SK-N-SH (cell line): Measurements from ENCODE around the gene ZNF236. TPM values are rescaled to one million over a fixed set of nuclear protein-coding genes. Genes with fewer than 3 reads are reported as not detected.

ENCODE experiments used
- CTCF ChIA-PET: fragments of 300-600, 350-600 bp; formaldehyde crosslinking; extraction: SDS; loops from one replicate; lab custom pipeline; 2021; lab: Yijun Ruan, JAX
- POLR2A ChIA-PET: fragments of 350-600 bp; sonication (Branson Sonifier 250); formaldehyde crosslinking; extraction: SDS; loops from one replicate; lab custom pipeline; 2020; ENCODE audit warnings: antibody characterized with exemption, inconsistent platforms; lab: Yijun Ruan, JAX
- DNase-seq: peaks from one replicate; pipeline ENCODE4 v3.0.0; 2012
- H2AFZ ChIP-seq: fragments of 200-600 bp; sonication (generic); 2 replicates; pipeline ENCODE4 v1.8.1; 2016; ENCODE audit warnings: antibody characterized with exemption, mild to moderate bottlenecking, low read depth
- H3F3A ChIP-seq: fragments of 200-600 bp; sonication (generic); replicated peaks from 2 replicates; pipeline ENCODE3; 2016; ENCODE audit warnings: antibody characterized with exemption, mild to moderate bottlenecking; ENCODE audit not compliant: insufficient read depth
- H3K27ac ChIP-seq, 2 experiments: fragments of 200-500 bp in 1 of 2; fragments of 200-600 bp in 1 of 2; sonication (Bioruptor generic) in 1 of 2; sonication (generic), shearing (Covaris generic) in 1 of 2; 2 replicates each; pipeline versions ENCODE4 v1.5.1 to v1.6.1; 2014 to 2016; ENCODE audit warnings: low read depth in 2 of 2, inconsistent platforms in 1 of 2, low read length in 1 of 2, mild to moderate bottlenecking in 1 of 2, mixed read lengths in 1 of 2
- H3K27me3 ChIP-seq: fragments of 200-600 bp; sonication (generic), shearing (Covaris generic); 2 replicates; pipeline ENCODE4 v1.6.1; 2016; ENCODE audit warnings: mixed run types; ENCODE audit not compliant: insufficient read depth
- H3K36me3 ChIP-seq, 2 experiments: fragments of 200-500 bp in 1 of 2; fragments of 200-600 bp in 1 of 2; sonication (Bioruptor generic) in 1 of 2; sonication (generic) in 1 of 2; replicated peaks in 1 of 2; 2 replicates each; pipeline versions ENCODE3 to v1.5.1; 2014 to 2016; ENCODE audit warnings: low read length in 1 of 2, mild to moderate bottlenecking in 1 of 2; ENCODE audit not compliant: insufficient read depth in 2 of 2, control insufficient read depth in 1 of 2
- H3K4me1 ChIP-seq, 2 experiments: fragments of 200-500 bp in 1 of 2; fragments of 200-600 bp in 1 of 2; sonication (Bioruptor generic) in 1 of 2; sonication (generic), shearing (Covaris generic) in 1 of 2; 2 replicates each; pipeline versions ENCODE4 v1.5.1 to v1.6.1; 2014 to 2016; ENCODE audit warnings: low read depth in 1 of 2, low read length in 1 of 2, mixed run types in 1 of 2; ENCODE audit not compliant: insufficient read depth in 2 of 2, control insufficient read depth in 1 of 2
- H3K4me2 ChIP-seq: fragments of 200-600 bp; sonication (generic), shearing (Covaris generic); 2 replicates; pipeline ENCODE4 v1.6.1; 2017; ENCODE audit warnings: mixed run types
- H3K4me3 ChIP-seq, 2 experiments: fragments of 200-500 bp in 1 of 2; fragments of 200-600 bp in 1 of 2; sonication (Bioruptor generic) in 1 of 2; sonication (generic), shearing (Covaris generic) in 1 of 2; 2 replicates each; pipeline versions ENCODE4 v1.5.1 to v1.8.1; 2014 to 2016; ENCODE audit warnings: low read depth in 2 of 2, inconsistent platforms in 1 of 2, low read length in 1 of 2, mild to moderate bottlenecking in 1 of 2, mixed read lengths in 1 of 2, moderate library complexity in 1 of 2
- H3K79me2 ChIP-seq: fragments of 200-600 bp; sonication (generic); 2 replicates; pipeline ENCODE4 v1.8.1; 2017; ENCODE audit warnings: mild to moderate bottlenecking; ENCODE audit not compliant: insufficient read depth
- H3K9ac ChIP-seq: fragments of 200-600 bp; sonication (generic); 2 replicates; pipeline ENCODE4 v1.6.1; 2017; ENCODE audit warnings: mixed run types
- H3K9me2 ChIP-seq: fragments of 200-600 bp; sonication (generic); 2 replicates; pipeline ENCODE4 v1.6.1; 2017; ENCODE audit warnings: mixed run types
- H3K9me3 ChIP-seq: fragments of 200-600 bp; sonication (generic); 2 replicates; pipeline ENCODE4 v1.6.1; 2017; ENCODE audit warnings: mixed run types, mild to moderate bottlenecking, moderate library complexity
- H4K20me1 ChIP-seq: fragments of 200-600 bp; sonication (generic); 2 replicates; pipeline ENCODE4 v1.6.1; 2017; ENCODE audit warnings: mild to moderate bottlenecking, mixed run types; ENCODE audit not compliant: insufficient read depth
- CHD2 ChIP-seq: fragments of 150-350 bp; IDR thresholded peaks from 2 replicates; pipeline ENCODE4 v1.6.1; 2018; ENCODE audit warnings: low read length; ENCODE audit not compliant: partially characterized antibody
- EP300 ChIP-seq, 2 experiments: IDR thresholded peaks; 2 replicates each; pipeline versions ENCODE4 v1.4.0 to v1.6.1; 2012; ENCODE audit warnings: borderline replicate concordance in 1 of 2, low read depth in 1 of 2, low read length in 1 of 2
- EZH2phosphoT487 ChIP-seq: fragments of 200-600 bp; sonication (generic); IDR thresholded peaks from 2 replicates; pipeline ENCODE4 v1.6.1; 2017; ENCODE audit warnings: low read depth, mixed run types, mild to moderate bottlenecking, antibody characterized with exemption, moderate library complexity, borderline replicate concordance
- FOSL2 ChIP-seq: IDR thresholded peaks from 2 replicates; pipeline ENCODE4 v1.4.0; 2012; ENCODE audit warnings: low read depth, mild to moderate bottlenecking, moderate library complexity, borderline replicate concordance
- JUND ChIP-seq: IDR thresholded peaks from 2 replicates; pipeline ENCODE4 v1.4.0; 2012
- MEF2A ChIP-seq: IDR thresholded peaks from 2 replicates; pipeline ENCODE4 v1.4.0; 2012; ENCODE audit warnings: low read depth, borderline replicate concordance
- NRF1 ChIP-seq: IDR thresholded peaks from 2 replicates; pipeline ENCODE4 v1.6.1; 2012; ENCODE audit warnings: low read depth, mild to moderate bottlenecking, low read length
- POLR2AphosphoS5 ChIP-seq: IDR thresholded peaks from 2 replicates; pipeline ENCODE4 v1.6.1; 2012; ENCODE audit warnings: low read depth, low read length
- SMC3 ChIP-seq: IDR thresholded peaks from 2 replicates; pipeline ENCODE4 v1.6.1; 2012; ENCODE audit warnings: low read depth, low read length, improper control_type of control experiment
- YY1 ChIP-seq: IDR thresholded peaks from 2 replicates; pipeline ENCODE4 v1.4.0; 2012; ENCODE audit warnings: low read depth, mild to moderate bottlenecking
- WGBS: methylation state at CpG from one replicate; pipeline ENCODE4 v1.1.6; 2017; ENCODE audit warnings: low lambda C conversion rate; 5-methylcytosine and 5-hydroxymethylcytosine counted together
- polyA plus RNA-seq, 3 experiments: library from polyadenylated mRNA; depleted of rRNA; stranded (reverse); fragments of >200 nt; gene quantifications; 2 replicates each; pipeline ENCODE4 v1.2.3, GENCODE V29; 2012
- TF ChIP-seq, protein P1 (sequence below): IDR thresholded peaks from 2 replicates; pipeline ENCODE4 v1.4.0; 2012; ENCODE audit warnings: low read depth
- TF ChIP-seq, protein P2 (sequence below): IDR thresholded peaks from 2 replicates; pipeline ENCODE4 v1.4.0; 2012; ENCODE audit warnings: low read depth, borderline replicate concordance
- TF ChIP-seq, protein P3 (sequence below): fragments of 200-600 bp; sonication (generic); IDR thresholded peaks from 2 replicates; pipeline ENCODE4 v1.6.1; 2017; ENCODE audit warnings: antibody characterized with exemption, mild to moderate bottlenecking, moderate library complexity
- TF ChIP-seq, protein P4 (sequence below): IDR thresholded peaks from 2 replicates; pipeline ENCODE4 v1.6.1; 2012; ENCODE audit warnings: mild to moderate bottlenecking, low read depth, low read length, moderate library complexity
- TF ChIP-seq, protein P5 (sequence below): IDR thresholded peaks from 2 replicates; pipeline ENCODE4 v1.4.0; 2012; ENCODE audit warnings: low read depth, borderline replicate concordance

ZNF236 gene
- polyA plus RNA-seq, 1 of the 3 experiments (the other 2 are of a cell fraction): 4.2 TPM

DNA sequence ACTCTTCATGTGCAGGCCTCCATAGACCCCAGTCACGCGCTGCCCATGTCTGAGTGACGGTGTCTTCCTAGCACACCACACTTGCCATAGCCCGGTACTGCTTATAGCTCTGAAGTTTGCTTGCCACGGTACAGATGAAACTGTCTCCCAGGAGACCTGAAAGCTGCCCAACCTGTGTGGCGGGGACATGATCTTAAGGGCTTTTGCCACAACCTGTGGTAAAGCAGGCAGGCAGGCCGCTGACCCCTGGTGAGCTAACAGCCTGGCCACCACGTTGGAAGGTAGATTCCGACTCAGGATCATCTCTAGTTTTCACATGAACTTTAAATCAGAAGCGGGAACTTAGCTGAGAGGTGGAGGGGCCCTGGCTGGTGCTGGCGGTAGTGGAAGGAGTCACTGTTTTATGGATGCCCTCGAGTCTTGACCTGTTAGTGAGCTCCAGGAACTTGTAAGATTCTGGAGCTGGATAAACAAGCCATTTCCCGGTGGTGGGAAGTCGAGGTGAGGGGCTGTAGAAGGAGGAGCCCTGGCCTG is 153.3 kb downstream of the ZNF236 start:
- Histone ChIP-seq H3K79me2 (no peaks in the 10 kb centered on the region), H2AFZ (no peak overlapping the region), H3K9ac (no peak overlapping the region), H3K27ac (no peak overlapping the region), H4K20me1 (no peaks in the 10 kb centered on the region), H3K27me3 (no peaks in the 10 kb centered on the region), H3K9me2 (no peaks in the 10 kb centered on the region), H3K4me3 (no peak overlapping the region), H3K4me2 (no peak overlapping the region), H3F3A (no peaks in the 10 kb centered on the region), H3K36me3 (no peaks in the 10 kb centered on the region), H3K9me3 (no peaks in the 10 kb centered on the region)
- ChIA-PET CTCF (interaction anchor here (0.7 to 2.7 kb wide), 7 partner anchors 8 to 173 kb away, joined by 4 to 18 read pairs (median 4); no protein-coding TSS in a partner anchor), POLR2A (no interaction called here)
- 92% methylated on average over 14 of the region's 14 CpGs for WGBS
- no peak for DNase-seq
- TF ChIP-seq, protein P1, sequence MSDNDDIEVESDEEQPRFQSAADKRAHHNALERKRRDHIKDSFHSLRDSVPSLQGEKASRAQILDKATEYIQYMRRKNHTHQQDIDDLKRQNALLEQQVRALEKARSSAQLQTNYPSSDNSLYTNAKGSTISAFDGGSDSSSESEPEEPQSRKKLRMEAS: no peak
- TF ChIP-seq, protein P2, sequence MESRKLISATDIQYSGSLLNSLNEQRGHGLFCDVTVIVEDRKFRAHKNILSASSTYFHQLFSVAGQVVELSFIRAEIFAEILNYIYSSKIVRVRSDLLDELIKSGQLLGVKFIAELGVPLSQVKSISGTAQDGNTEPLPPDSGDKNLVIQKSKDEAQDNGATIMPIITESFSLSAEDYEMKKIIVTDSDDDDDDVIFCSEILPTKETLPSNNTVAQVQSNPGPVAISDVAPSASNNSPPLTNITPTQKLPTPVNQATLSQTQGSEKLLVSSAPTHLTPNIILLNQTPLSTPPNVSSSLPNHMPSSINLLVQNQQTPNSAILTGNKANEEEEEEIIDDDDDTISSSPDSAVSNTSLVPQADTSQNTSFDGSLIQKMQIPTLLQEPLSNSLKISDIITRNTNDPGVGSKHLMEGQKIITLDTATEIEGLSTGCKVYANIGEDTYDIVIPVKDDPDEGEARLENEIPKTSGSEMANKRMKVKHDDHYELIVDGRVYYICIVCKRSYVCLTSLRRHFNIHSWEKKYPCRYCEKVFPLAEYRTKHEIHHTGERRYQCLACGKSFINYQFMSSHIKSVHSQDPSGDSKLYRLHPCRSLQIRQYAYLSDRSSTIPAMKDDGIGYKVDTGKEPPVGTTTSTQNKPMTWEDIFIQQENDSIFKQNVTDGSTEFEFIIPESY: no peak
- TF ChIP-seq, protein P3, sequence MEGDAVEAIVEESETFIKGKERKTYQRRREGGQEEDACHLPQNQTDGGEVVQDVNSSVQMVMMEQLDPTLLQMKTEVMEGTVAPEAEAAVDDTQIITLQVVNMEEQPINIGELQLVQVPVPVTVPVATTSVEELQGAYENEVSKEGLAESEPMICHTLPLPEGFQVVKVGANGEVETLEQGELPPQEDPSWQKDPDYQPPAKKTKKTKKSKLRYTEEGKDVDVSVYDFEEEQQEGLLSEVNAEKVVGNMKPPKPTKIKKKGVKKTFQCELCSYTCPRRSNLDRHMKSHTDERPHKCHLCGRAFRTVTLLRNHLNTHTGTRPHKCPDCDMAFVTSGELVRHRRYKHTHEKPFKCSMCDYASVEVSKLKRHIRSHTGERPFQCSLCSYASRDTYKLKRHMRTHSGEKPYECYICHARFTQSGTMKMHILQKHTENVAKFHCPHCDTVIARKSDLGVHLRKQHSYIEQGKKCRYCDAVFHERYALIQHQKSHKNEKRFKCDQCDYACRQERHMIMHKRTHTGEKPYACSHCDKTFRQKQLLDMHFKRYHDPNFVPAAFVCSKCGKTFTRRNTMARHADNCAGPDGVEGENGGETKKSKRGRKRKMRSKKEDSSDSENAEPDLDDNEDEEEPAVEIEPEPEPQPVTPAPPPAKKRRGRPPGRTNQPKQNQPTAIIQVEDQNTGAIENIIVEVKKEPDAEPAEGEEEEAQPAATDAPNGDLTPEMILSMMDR: no peak
- no peak for TF ChIP-seq FOSL2
- no peak for TF ChIP-seq SMC3
- TF ChIP-seq YY1: no peak
- TF ChIP-seq JUND: no peak
- TF ChIP-seq EZH2phosphoT487: no peak
- TF ChIP-seq NRF1: no peak
- TF ChIP-seq, all 33 proteins: peak for 0
- peaks cover 0 to 19% of the 10 kb centered on the region in 2 experiments; a peak in 1 of 4 replicates for H3K4me1 ChIP-seq

DNA sequence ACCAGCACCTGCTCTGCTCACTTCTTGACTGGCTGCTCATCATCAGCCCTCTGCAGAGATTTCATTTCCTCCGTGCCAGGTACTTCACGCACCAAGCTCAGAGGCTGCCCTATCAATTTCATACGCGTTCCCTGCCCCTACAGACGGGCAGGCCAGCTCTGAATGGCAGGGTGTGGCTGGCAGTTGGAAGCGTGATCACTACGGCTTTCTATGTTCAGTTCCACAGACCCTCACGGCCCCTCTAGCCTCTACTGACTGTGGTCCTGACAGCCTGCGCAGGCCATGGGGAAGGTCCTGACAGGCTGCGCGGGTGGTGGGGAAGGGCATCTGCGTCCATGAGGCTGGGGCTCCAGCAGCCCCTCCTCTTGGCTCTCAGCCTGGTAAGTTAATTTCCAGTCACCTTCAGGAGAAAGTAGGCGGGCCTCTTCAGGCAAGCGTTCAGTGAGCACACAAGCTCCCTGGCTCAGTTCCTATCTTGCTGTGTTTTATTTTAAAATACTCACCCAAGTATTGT is 154.8 kb downstream of the ZNF236 start:
- Histone ChIP-seq H3K27me3 (no peaks in the 10 kb centered on the region), H3K9me3 (no peaks in the 10 kb centered on the region), H3F3A (no peaks in the 10 kb centered on the region), H3K36me3 (no peaks in the 10 kb centered on the region), H4K20me1 (no peaks in the 10 kb centered on the region), H3K9me2 (no peaks in the 10 kb centered on the region), H3K4me3 (no peak overlapping the region), H3K9ac (no peak overlapping the region), H3K27ac (no peak overlapping the region), H3K4me1 (peaks cover 0 to 23% of the 10 kb centered on the region in 2 experiments; a peak in 1 of 4 replicates), H2AFZ (no peak overlapping the region), H3K4me2 (no peak overlapping the region), H3K79me2 (no peaks in the 10 kb centered on the region)
- POLR2A ChIA-PET: no interaction called here
- DNase-seq: no peak
- CTCF ChIA-PET: interaction anchor here (1.0 to 2.7 kb wide), 4 partner anchors 23 to 174 kb away, joined by 3 to 18 read pairs (median 6); no protein-coding TSS in a partner anchor
- WGBS: 91% methylated on average over 10 of the region's 14 CpGs
- TF ChIP-seq, protein P4, sequence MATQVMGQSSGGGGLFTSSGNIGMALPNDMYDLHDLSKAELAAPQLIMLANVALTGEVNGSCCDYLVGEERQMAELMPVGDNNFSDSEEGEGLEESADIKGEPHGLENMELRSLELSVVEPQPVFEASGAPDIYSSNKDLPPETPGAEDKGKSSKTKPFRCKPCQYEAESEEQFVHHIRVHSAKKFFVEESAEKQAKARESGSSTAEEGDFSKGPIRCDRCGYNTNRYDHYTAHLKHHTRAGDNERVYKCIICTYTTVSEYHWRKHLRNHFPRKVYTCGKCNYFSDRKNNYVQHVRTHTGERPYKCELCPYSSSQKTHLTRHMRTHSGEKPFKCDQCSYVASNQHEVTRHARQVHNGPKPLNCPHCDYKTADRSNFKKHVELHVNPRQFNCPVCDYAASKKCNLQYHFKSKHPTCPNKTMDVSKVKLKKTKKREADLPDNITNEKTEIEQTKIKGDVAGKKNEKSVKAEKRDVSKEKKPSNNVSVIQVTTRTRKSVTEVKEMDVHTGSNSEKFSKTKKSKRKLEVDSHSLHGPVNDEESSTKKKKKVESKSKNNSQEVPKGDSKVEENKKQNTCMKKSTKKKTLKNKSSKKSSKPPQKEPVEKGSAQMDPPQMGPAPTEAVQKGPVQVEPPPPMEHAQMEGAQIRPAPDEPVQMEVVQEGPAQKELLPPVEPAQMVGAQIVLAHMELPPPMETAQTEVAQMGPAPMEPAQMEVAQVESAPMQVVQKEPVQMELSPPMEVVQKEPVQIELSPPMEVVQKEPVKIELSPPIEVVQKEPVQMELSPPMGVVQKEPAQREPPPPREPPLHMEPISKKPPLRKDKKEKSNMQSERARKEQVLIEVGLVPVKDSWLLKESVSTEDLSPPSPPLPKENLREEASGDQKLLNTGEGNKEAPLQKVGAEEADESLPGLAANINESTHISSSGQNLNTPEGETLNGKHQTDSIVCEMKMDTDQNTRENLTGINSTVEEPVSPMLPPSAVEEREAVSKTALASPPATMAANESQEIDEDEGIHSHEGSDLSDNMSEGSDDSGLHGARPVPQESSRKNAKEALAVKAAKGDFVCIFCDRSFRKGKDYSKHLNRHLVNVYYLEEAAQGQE: no peak
- TF ChIP-seq MEF2A (no peak), EP300 (IDR thresholded peaks at IDR 0.05; ENCODE audit: borderline replicate concordance in 1 of 2, low read depth in 1 of 2, low read length in 1 of 2) (no peak), POLR2AphosphoS5 (no peak), CHD2 (no peak)
- TF ChIP-seq, protein P2: no peak
- TF ChIP-seq, protein P5, sequence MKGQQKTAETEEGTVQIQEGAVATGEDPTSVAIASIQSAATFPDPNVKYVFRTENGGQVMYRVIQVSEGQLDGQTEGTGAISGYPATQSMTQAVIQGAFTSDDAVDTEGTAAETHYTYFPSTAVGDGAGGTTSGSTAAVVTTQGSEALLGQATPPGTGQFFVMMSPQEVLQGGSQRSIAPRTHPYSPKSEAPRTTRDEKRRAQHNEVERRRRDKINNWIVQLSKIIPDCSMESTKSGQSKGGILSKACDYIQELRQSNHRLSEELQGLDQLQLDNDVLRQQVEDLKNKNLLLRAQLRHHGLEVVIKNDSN: no peak
